GM12891 (cell line): ENCODE measurements around the gene RBM8A.

Source experiments
- POLR2A ChIP-seq: IDR thresholded peaks from 2 replicates; pipeline ENCODE4 v1.6.1; 2011; ENCODE audit warnings: low read depth, low read length, control low read depth
- POLR2AphosphoS5 ChIP-seq: IDR thresholded peaks from 2 replicates; pipeline ENCODE4 v1.6.1; 2011; ENCODE audit warnings: low read depth, low read length, control low read depth
- TAF1 ChIP-seq: IDR thresholded peaks from 2 replicates; pipeline ENCODE4 v1.6.1; 2011; ENCODE audit warnings: low read depth, low read length, control low read depth

DNA sequence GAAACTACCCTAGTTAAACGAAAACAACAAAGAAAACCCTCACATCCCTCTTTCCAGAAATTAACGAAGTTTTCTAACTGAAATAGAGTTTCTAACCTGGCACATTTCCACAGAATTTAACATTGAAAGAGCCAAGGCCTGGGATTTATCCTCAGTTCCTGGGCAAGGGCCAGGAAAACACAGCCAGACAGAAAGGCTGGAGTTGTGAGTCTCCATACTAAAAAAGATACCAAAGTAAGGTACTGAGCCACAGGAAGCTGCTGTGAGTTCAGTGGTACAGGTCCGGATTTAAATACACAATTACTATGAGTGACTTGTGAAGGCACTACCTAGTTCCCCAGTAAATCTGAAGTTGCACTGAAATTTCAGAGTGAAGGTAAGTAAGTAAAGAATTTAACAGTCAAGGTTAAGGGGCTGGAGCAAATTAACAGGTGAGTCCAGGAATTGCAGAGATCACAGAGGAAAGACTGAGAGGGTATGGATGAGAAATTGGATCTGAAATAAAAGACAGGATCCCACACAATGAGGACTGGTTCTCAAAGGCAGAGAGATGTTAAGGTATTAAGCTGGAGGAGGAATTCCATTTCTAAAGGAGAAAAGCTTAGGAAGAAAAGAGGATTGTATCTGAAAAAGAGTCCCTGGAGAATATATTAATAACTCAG is 29.6 kb upstream of the RBM8A start:
- TF ChIP-seq POLR2AphosphoS5 (no peak), TAF1 (no peak), POLR2A (no peak)
